Measurements from ENCODE around the gene SPDYE11.
"Not testable (repeated sequence)": the region's sequence is repeated elsewhere in the genome, so short reads cannot be mapped to it uniquely, and the experiment has no call there.

Gene SPDYE11

GRCh38 chr7:73057811-73058210, at the start of gene SPDYE11:
Gene SPDYE11 (minus strand): TSS chr7:73057911. CDS start chr7:73056111, 1,800 bp downstream.
- not testable (repeated sequence) for H3K9me3 Mint-ChIP-seq; H3K36me3 Mint-ChIP-seq (ENCODE audit: low read depth); H3K27ac Mint-ChIP-seq; H3K4me1 Mint-ChIP-seq; H3K27me3 Mint-ChIP-seq (ENCODE audit: low read depth); H3K4me3 Mint-ChIP-seq

DNA sequence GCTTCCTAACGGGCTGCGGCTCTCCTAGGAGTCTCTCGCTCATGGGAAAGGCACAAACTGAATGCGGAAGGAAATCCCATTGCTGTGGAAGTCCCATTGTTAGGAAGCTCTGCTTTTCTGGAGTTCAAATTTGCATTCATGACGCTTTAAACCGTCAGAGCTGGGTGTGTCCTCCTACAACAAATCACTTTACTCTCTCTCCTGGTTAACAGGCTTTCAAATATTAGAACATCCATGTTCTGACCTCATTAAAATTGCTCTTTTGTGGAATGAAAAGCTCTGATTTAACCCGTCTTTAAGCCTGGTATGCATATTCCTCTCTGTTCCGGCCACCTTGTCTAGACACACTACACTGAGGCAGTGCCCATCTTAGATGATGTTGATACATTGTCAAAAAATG, 28.2 kb upstream of the SPDYE11 start, which contains the start of gene SPDYE9:
TSS of gene SPDYE9 (minus strand) at position 101 of the 400 bp plus-strand sequence. CDS start 1,800 bp downstream, outside the sequence.
- H3K27ac Mint-ChIP-seq; H3K4me1 Mint-ChIP-seq; H3K36me3 Mint-ChIP-seq (ENCODE audit: low read depth); H3K27me3 Mint-ChIP-seq (ENCODE audit: low read depth); H3K9me3 Mint-ChIP-seq; H3K4me3 Mint-ChIP-seq: not testable (repeated sequence)

- not testable (repeated sequence) for H3K4me1 Mint-ChIP-seq; H3K27ac Mint-ChIP-seq; H3K9me3 Mint-ChIP-seq; H3K4me3 Mint-ChIP-seq; H3K27me3 Mint-ChIP-seq (ENCODE audit: low read depth); H3K36me3 Mint-ChIP-seq (ENCODE audit: low read depth)
Observed at GRCh38 chr7:73029666-73030065, 28.0 kb downstream of the SPDYE11 start, which contains the start of gene SPDYE8. Gene SPDYE8 (minus strand): TSS chr7:73029766. CDS start chr7:73027966, 1,800 bp downstream.

GRCh38 chr7:73006491-73006890, 51.2 kb downstream of the SPDYE11 start:
- not testable (repeated sequence) for H3K4me1 Mint-ChIP-seq; H3K9me3 Mint-ChIP-seq; H3K27me3 Mint-ChIP-seq (ENCODE audit: low read depth); H3K27ac Mint-ChIP-seq; H3K36me3 Mint-ChIP-seq (ENCODE audit: low read depth)
- H3K4me3 Mint-ChIP-seq = peak overlapping the region; percentile 48 to 69 (median 56)

GRCh38 chr7:73005693-73006447, 51.8 kb downstream of the SPDYE11 start:
- Mint-ChIP-seq H3K4me3 (peak overlapping the region; percentile 95 to 98 (median 97)), H3K27ac (peak overlapping the region; percentile 90 to 97 (median 92))
- H3K4me1 Mint-ChIP-seq; H3K9me3 Mint-ChIP-seq; H3K27me3 Mint-ChIP-seq (ENCODE audit: low read depth); H3K36me3 Mint-ChIP-seq (ENCODE audit: low read depth): not testable (repeated sequence)

GRCh38 chr7:73005356-73005692, 52.4 kb downstream of the SPDYE11 start:
- Mint-ChIP-seq H3K27ac (peak overlapping the region; percentile 90 to 97 (median 92)), H3K4me3 (peak overlapping the region; percentile 95 to 98 (median 97))
- H3K27me3 Mint-ChIP-seq (ENCODE audit: low read depth); H3K4me1 Mint-ChIP-seq; H3K9me3 Mint-ChIP-seq; H3K36me3 Mint-ChIP-seq (ENCODE audit: low read depth): not testable (repeated sequence)

GRCh38 chr7:72997887-72998468, 59.7 kb downstream of the SPDYE11 start:
- not testable (repeated sequence) for H3K36me3 Mint-ChIP-seq (ENCODE audit: low read depth); H3K27ac Mint-ChIP-seq; H3K4me1 Mint-ChIP-seq; H3K27me3 Mint-ChIP-seq (ENCODE audit: low read depth); H3K4me3 Mint-ChIP-seq; H3K9me3 Mint-ChIP-seq

Measured in nephron (organoid).